NT2/D1 (cell line): ENCODE results near the gene POLR2M.

ENCODE experiments used
- DNase-seq: peaks from one replicate; pipeline ENCODE4 v3.0.0-alpha.2; 2011; ENCODE audit warnings: low read depth, low spot score
- H3K27me3 ChIP-seq: 2 replicates; pipeline ENCODE4 v1.6.0; 2011; ENCODE audit warnings: mild to moderate bottlenecking; ENCODE audit not compliant: insufficient read length, insufficient read depth
- H3K36me3 ChIP-seq: 2 replicates; pipeline ENCODE4 v1.6.1; 2011; ENCODE audit warnings: mild to moderate bottlenecking, low read length, mixed read lengths; ENCODE audit not compliant: insufficient read depth, insufficient read length
- H3K4me1 ChIP-seq: 2 replicates; pipeline ENCODE4 v1.5.1; 2011; ENCODE audit not compliant: insufficient read depth, insufficient read length
- H3K4me3 ChIP-seq: 2 replicates; pipeline ENCODE4 v1.5.1; 2011; ENCODE audit warnings: low read depth; ENCODE audit not compliant: insufficient read length
- H3K9ac ChIP-seq: 2 replicates; pipeline ENCODE4 v1.6.0; 2011; ENCODE audit warnings: low read depth; ENCODE audit not compliant: insufficient read length
- H3K9me3 ChIP-seq: 2 replicates; pipeline ENCODE4 v1.5.1; 2011; ENCODE audit warnings: mild to moderate bottlenecking, low read length; ENCODE audit not compliant: insufficient read depth
- SUZ12 ChIP-seq: IDR thresholded peaks from 2 replicates; pipeline ENCODE4 v1.6.1; 2011; ENCODE audit not compliant: insufficient read length, insufficient read depth; ENCODE audit errors: extremely low read depth
- YY1 ChIP-seq: IDR thresholded peaks from 2 replicates; pipeline ENCODE4 v1.6.1; 2011; ENCODE audit not compliant: insufficient read length, insufficient read depth
- ZNF274 ChIP-seq: IDR thresholded peaks from 2 replicates; pipeline ENCODE4 v1.6.1; 2011; ENCODE audit warnings: mild to moderate bottlenecking, low read depth, low read length

Gene POLR2M

GRCh38 chr15:57681011-57681410, 25.5 kb upstream of the POLR2M start:
- DNase-seq = no peak
- TF ChIP-seq SUZ12 = no peak
- TF ChIP-seq YY1 = no peak
- TF ChIP-seq ZNF274 = no peak
- H3K27me3 ChIP-seq = no peaks in the 10 kb centered on the region
- no peaks in the 10 kb centered on the region for H3K4me1 ChIP-seq
- no peaks in the 10 kb centered on the region for H3K9me3 ChIP-seq
- no peak overlapping the region for H3K9ac ChIP-seq
- H3K36me3 ChIP-seq = no peaks in the 10 kb centered on the region
- H3K4me3 ChIP-seq = no peak overlapping the region

- no peak for DNase-seq
- no peaks in the 10 kb centered on the region for H3K4me1 ChIP-seq
- TF ChIP-seq ZNF274 (no peak), SUZ12 (no peak), YY1 (no peak)
Observed at GRCh38 chr15:57683481-57683880, 23.0 kb upstream of the POLR2M start.

GRCh38 chr15:57684491-57685151, 21.9 kb upstream of the POLR2M start:
- Histone ChIP-seq H3K27me3 (no peaks in the 10 kb centered on the region), H3K9me3 (no peaks in the 10 kb centered on the region), H3K4me3 (no peak overlapping the region), H3K9ac (no peak overlapping the region), H3K36me3 (no peaks in the 10 kb centered on the region), H3K4me1 (no peaks in the 10 kb centered on the region)
- TF ChIP-seq YY1 (no peak), SUZ12 (no peak), ZNF274 (no peak)
- DNase-seq = no peak

More at GRCh38 chr15:57683481-57683880, 23.0 kb upstream of the POLR2M start:
- Histone ChIP-seq H3K9me3 (no peaks in the 10 kb centered on the region), H3K9ac (no peak overlapping the region), H3K27me3 (no peaks in the 10 kb centered on the region), H3K4me3 (no peak overlapping the region), H3K36me3 (no peaks in the 10 kb centered on the region)

GRCh38 chr15:57685306-57686095, 21.0 kb upstream of the POLR2M start:
- no peaks in the 10 kb centered on the region for H3K4me1 ChIP-seq
- no peaks in the 10 kb centered on the region for H3K27me3 ChIP-seq
- H3K4me3 ChIP-seq = no peak overlapping the region
- TF ChIP-seq SUZ12 (no peak), ZNF274 (no peak), YY1 (no peak)
- no peaks in the 10 kb centered on the region for H3K36me3 ChIP-seq
- no peaks in the 10 kb centered on the region for H3K9me3 ChIP-seq
- DNase-seq = no peak
- H3K9ac ChIP-seq = no peak overlapping the region

- DNase-seq = no peak
- no peaks in the 10 kb centered on the region for H3K36me3 ChIP-seq
- no peaks in the 10 kb centered on the region for H3K27me3 ChIP-seq
- no peak overlapping the region for H3K4me3 ChIP-seq
- no peaks in the 10 kb centered on the region for H3K9me3 ChIP-seq
- H3K9ac ChIP-seq = no peak overlapping the region
- TF ChIP-seq YY1 (no peak), ZNF274 (no peak), SUZ12 (no peak)
- no peaks in the 10 kb centered on the region for H3K4me1 ChIP-seq
Observed at GRCh38 chr15:57686657-57687056, 19.9 kb upstream of the POLR2M start.

GRCh38 chr15:57690341-57690966, 16.1 kb upstream of the POLR2M start:
- H3K36me3 ChIP-seq = no peaks in the 10 kb centered on the region

GRCh38 chr15:57691082-57691481, 15.4 kb upstream of the POLR2M start:
- no peak for TF ChIP-seq SUZ12
- TF ChIP-seq ZNF274 = no peak
- TF ChIP-seq YY1 = no peak
- Histone ChIP-seq H3K9ac (no peak overlapping the region), H3K4me3 (no peak overlapping the region), H3K9me3 (no peaks in the 10 kb centered on the region), H3K36me3 (no peaks in the 10 kb centered on the region), H3K27me3 (no peaks in the 10 kb centered on the region), H3K4me1 (no peaks in the 10 kb centered on the region)
- DNase-seq = no peak

More at GRCh38 chr15:57690341-57690966, 16.1 kb upstream of the POLR2M start:
- TF ChIP-seq ZNF274 (no peak), YY1 (no peak), SUZ12 (no peak)
- Histone ChIP-seq H3K9me3 (no peaks in the 10 kb centered on the region), H3K9ac (no peak overlapping the region), H3K4me3 (no peak overlapping the region), H3K4me1 (no peaks in the 10 kb centered on the region), H3K27me3 (no peaks in the 10 kb centered on the region)
- no peak for DNase-seq
